ENCODE measurements around the gene PELI3. TPM values are rescaled to one million over a fixed set of nuclear protein-coding genes. Genes with fewer than 3 reads are reported as not detected.
A peak's percentile ranks its signal among the peaks of the same experiment; 100 is the strongest.
"Not testable (repeated sequence)": the region's sequence is repeated elsewhere in the genome, so short reads cannot be mapped to it uniquely, and the experiment has no call there.

Gene PELI3
- total RNA-seq, 2 experiments from 2014 or later = 4.3 to 8.1 TPM

DNA sequence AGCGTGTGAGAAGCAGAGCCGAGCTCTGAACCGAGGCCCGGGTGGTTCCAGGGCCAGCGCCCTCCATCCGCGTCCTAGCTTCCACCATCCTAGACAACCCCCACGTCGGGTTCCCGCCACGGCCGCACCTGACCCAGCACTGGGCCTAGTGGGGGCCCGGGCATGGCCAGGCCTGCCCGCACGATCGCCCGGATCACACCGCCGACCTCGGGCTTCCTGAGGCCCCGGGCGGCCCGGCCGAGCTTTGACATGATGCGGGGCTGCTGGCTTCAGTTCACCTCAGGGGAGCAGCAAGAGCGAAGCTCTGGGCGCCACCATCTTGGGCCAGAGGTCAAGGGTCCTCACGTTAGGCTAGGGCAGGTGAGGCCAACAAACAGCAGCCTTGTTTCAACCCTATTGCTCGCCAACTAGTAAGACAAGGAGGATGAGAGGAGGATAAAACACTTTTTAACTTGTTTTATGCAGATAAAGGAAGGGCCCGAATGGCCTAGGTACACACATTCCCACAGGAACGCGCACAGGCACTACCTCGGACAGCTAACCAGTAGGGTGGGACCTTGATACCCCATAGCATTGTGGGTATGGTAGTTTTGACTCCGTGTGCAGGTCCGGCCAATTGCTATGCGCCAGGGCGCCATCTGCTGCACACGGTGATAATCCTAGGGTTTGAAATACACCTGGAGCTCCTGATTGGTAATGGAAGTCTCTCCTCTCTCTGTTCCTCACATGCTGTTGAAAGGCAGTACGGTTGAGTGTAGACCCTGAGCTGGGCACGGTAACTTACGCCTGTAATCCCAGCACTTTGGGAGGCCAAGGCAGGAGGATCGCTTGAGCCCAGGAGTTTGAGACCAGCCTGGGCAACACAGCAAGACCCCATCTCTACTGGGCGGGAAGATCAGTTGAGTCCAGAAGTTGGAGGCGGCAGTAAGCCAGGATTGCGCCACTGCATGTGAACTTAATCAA lies 27.9 kb upstream of the PELI3 start, which contains the start of gene MRPL11:
MRPL11 (minus strand) TSS at position 345 of the 963 bp plus-strand sequence; CDS start at position 251, 94 bp downstream.
- no peaks in the 10 kb centered on the region for H3K9me2 ChIP-seq (ENCODE audit: insufficient read depth, low read length)
- H3K36me3 ChIP-seq (ENCODE audit: insufficient read depth, low read length) = peaks cover 25% of the 10 kb centered on the region
- H3K4me1 ChIP-seq (ENCODE audit: insufficient read depth, low read length, poor library complexity, severe bottlenecking) = peaks cover 8% of the 10 kb centered on the region
- H3K4me3 ChIP-seq (ENCODE audit: low read depth, low read length, poor library complexity, severe bottlenecking) = peak within 1 kb of the TSS; percentile 90
- H2AFZ ChIP-seq (ENCODE audit: low read length) = peak within 1 kb of the TSS; percentile 65
- H3K4me2 ChIP-seq (ENCODE audit: low read length) = peak within 1 kb of the TSS; percentile 79
- no peaks in the 10 kb centered on the region for H4K20me1 ChIP-seq (ENCODE audit: insufficient read depth, low read length)
- H3K79me2 ChIP-seq (ENCODE audit: insufficient read depth, low read depth, low read length) = peaks cover 11% of the 10 kb centered on the region; the same call in 1 of the 2 replicates
- intact Hi-C loops (cut with micrococcal nuclease; ENCODE audit: unreplicated experiment) = loop anchor here (1.0 kb wide), 1 partner anchor 41 kb away; no protein-coding TSS in a partner anchor
- BruUV-seq (replicated peaks) = no TSS peak
- peaks cover 7% of the 10 kb centered on the region; the same call in 1 of the 2 replicates for H3K9me3 ChIP-seq (ENCODE audit: low read length)
- peak; percentile 95 for DNase-seq (ENCODE audit: low spot score)
- TF ChIP-seq CTCF (conservative IDR thresholded peaks at IDR 0.05; ENCODE audit: low read length) (peak; percentile 84), EZH2phosphoT487 (IDR thresholded peaks at IDR 0.05; ENCODE audit: borderline replicate concordance, low read depth, low read length) (no peak)
- ChIA-PET POLR2A (interaction anchor here (0.6 to 1.3 kb wide), 6 partner anchors 19 to 53 kb away, joined by 3 to 5 read pairs (median 4); partner anchors contain the start of gene DPP3), CTCF (ENCODE audit: unreplicated experiment) (interaction anchor here (0.7 to 1.2 kb wide), 4 partner anchors 40 to 701 kb away, joined by 3 read pairs; partner anchors contain the start of gene ZDHHC24)
- H3K27ac ChIP-seq (ENCODE audit: low read depth, low read length, poor library complexity, severe bottlenecking) = peak within 1 kb of the TSS; percentile 52

- H3K4me1 ChIP-seq (ENCODE audit: insufficient read depth, low read length, poor library complexity, severe bottlenecking); intact Hi-C loops (cut with micrococcal nuclease; ENCODE audit: unreplicated experiment); H2AFZ ChIP-seq (ENCODE audit: low read length); H3K9me2 ChIP-seq (ENCODE audit: insufficient read depth, low read length); DNase-seq (ENCODE audit: low spot score); BruUV-seq (replicated peaks); H3K27ac ChIP-seq (ENCODE audit: low read depth, low read length, poor library complexity, severe bottlenecking); CTCF ChIA-PET (ENCODE audit: unreplicated experiment); H3K4me2 ChIP-seq (ENCODE audit: low read length); H3K4me3 ChIP-seq (ENCODE audit: low read depth, low read length, poor library complexity, severe bottlenecking); H4K20me1 ChIP-seq (ENCODE audit: insufficient read depth, low read length): not testable (repeated sequence)
- peaks cover 11% of the 10 kb centered on the region; the same call in 1 of the 2 replicates for H3K79me2 ChIP-seq (ENCODE audit: insufficient read depth, low read depth, low read length)
- peaks cover 13% of the 10 kb centered on the region; the same call in 1 of the 2 replicates for H3K9me3 ChIP-seq (ENCODE audit: low read length)
- peaks cover 18% of the 10 kb centered on the region for H3K36me3 ChIP-seq (ENCODE audit: insufficient read depth, low read length)
- POLR2A ChIA-PET = interaction anchor here (0.6 kb wide), 1 partner anchor 26 kb away, joined by 3 read pairs; no protein-coding TSS in a partner anchor
Observed at GRCh38 chr11:66440101-66440939, 26.4 kb upstream of the PELI3 start.

DNA sequence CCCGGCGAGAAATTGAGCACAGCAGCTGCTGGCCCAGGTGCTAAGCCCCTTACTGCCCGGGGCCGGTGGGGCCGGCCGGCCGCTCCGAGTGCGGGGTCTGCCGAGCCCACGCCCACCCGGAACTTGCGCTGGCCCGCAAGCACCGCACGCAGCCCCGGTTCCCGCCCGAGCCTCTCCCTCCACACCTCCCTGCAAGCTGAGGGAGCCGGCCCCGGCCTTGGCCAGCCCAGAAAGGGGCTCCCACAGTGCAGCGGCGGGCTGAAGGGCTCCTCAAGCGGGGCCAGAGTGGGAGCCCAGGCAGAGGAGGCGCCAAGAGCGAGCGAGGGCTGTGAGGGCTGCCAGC lies 25.8 kb upstream of the PELI3 start:
- H3K4me1 ChIP-seq (ENCODE audit: insufficient read depth, low read length, poor library complexity, severe bottlenecking); H3K4me3 ChIP-seq (ENCODE audit: low read depth, low read length, poor library complexity, severe bottlenecking); intact Hi-C loops (cut with micrococcal nuclease; ENCODE audit: unreplicated experiment); DNase-seq (ENCODE audit: low spot score); H3K4me2 ChIP-seq (ENCODE audit: low read length); H3K9me2 ChIP-seq (ENCODE audit: insufficient read depth, low read length); POLR2A ChIA-PET; H3K27ac ChIP-seq (ENCODE audit: low read depth, low read length, poor library complexity, severe bottlenecking); BruUV-seq (replicated peaks); H4K20me1 ChIP-seq (ENCODE audit: insufficient read depth, low read length); CTCF ChIA-PET (ENCODE audit: unreplicated experiment); H2AFZ ChIP-seq (ENCODE audit: low read length): not testable (repeated sequence)
- Histone ChIP-seq H3K79me2 (ENCODE audit: insufficient read depth, low read depth, low read length) (peaks cover 11% of the 10 kb centered on the region; the same call in 1 of the 2 replicates), H3K36me3 (ENCODE audit: insufficient read depth, low read length) (peaks cover 13% of the 10 kb centered on the region), H3K9me3 (ENCODE audit: low read length) (peaks cover 13% of the 10 kb centered on the region; the same call in 1 of the 2 replicates)
